Fibroblast of villous mesenchyme (primary cell): ENCODE data around the gene RAB11FIP5. TPM values are rescaled to one million over a fixed set of nuclear protein-coding genes. Genes with fewer than 3 reads are reported as not detected.

ENCODE experiments used
- DNase-seq: peaks from one replicate; pipeline ENCODE4 v3.0.0-alpha.2; 2010; ENCODE audit warnings: low read depth
- H3K4me3 ChIP-seq: 2 replicates; pipeline ENCODE4 v1.5.1; 2011; ENCODE audit warnings: low read depth, mild to moderate bottlenecking, low read length
- CTCF ChIP-seq: IDR thresholded peaks from 2 replicates; pipeline ENCODE4 v1.5.1; 2012; ENCODE audit warnings: low read depth, mild to moderate bottlenecking, low read length; ENCODE audit not compliant: insufficient read depth
- total RNA-seq: library from RNA; depleted of rRNA; stranded (reverse); fragments of >200 nt; gene quantifications from 2 replicates; pipeline ENCODE4 v1.2.3, GENCODE V29; 2012

The RAB11FIP5 gene
- total RNA-seq, 1 donor = 31.5 TPM

GRCh38 chr2:73084971-73085370, 27.8 kb downstream of the RAB11FIP5 start:
- no peak for DNase-seq
- no peak for TF ChIP-seq CTCF
- no peak overlapping the region for H3K4me3 ChIP-seq

GRCh38 chr2:73083886-73084800, 28.6 kb downstream of the RAB11FIP5 start:
- no peak overlapping the region for H3K4me3 ChIP-seq
- no peak for DNase-seq
- TF ChIP-seq CTCF = no peak

- no peak for TF ChIP-seq CTCF
- H3K4me3 ChIP-seq = no peak overlapping the region
- no peak for DNase-seq
These were observed 30.0 kb downstream of the RAB11FIP5 start for GRCh38 chr2:73082523-73083410.

- no peak for DNase-seq
- no peak overlapping the region for H3K4me3 ChIP-seq
- no peak for TF ChIP-seq CTCF
These were observed 31.5 kb downstream of the RAB11FIP5 start for GRCh38 chr2:73081181-73081671.

GRCh38 chr2:73080321-73081131, 32.2 kb downstream of the RAB11FIP5 start:
- DNase-seq = no peak

More at GRCh38 chr2:73080321-73081131, 32.2 kb downstream of the RAB11FIP5 start:
- TF ChIP-seq CTCF = no peak
- no peak overlapping the region for H3K4me3 ChIP-seq
